NCI-H1105 treated with DMSO at 0.1 percent for 48 hours (cell line): ENCODE results near the gene COX14.
A peak's percentile ranks its signal among the peaks of the same experiment; 100 is the strongest.

Experiments
- DNase-seq: peaks from one replicate; lab custom pipeline; 2025; lab: John Stamatoyannopoulos, UW

Gene COX14

DNA sequence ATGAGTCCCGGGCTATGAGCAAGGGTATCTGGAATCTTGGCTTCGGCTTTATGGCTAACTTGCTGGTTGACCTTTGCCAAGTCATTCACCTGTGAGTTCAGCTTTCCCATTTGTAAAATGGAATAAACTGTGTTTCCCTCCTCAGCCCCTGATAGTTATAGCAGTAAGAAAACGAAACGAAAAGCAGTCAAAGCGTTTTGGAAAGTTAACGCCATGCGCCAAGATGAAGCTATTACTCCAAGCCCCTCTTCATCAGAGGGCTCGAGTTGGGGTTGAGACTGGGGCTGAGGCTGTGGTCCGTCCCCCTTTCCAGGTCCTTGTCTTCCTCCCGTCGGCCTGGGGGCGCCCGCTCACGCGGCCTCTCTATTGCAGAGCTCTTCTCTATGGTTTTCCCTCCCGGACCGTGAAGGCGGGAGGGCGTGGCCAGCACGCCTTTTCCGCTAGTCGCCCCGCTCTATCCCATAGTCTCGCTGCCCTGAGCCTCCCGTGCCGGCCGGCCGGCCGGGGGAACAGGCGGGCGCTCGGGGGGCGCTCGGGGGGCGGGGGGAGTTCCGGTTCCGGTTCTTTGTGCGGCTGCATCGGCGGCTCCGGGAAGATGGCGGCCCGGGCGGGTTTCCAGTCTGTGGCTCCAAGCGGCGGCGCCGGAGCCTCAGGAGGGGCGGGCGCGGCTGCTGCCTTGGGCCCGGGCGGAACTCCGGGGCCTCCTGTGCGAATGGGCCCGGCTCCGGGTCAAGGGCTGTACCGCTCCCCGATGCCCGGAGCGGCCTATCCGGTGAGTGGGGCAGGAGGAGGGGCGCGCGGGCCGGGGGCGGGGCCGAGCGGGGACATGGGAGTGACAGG is 27.0 kb upstream of the COX14 start, which contains the start of gene SMARCD1:
Gene SMARCD1, plus strand, starts transcription at position 568 of the 840 bp plus-strand sequence. Its CDS starts 28 bp downstream, at position 596.
- DNase-seq, result peak; percentile 88

GRCh38 chr12:50085615-50086072 is 26.4 kb upstream of the COX14 start:
- peak; percentile 42 for DNase-seq

DNA sequence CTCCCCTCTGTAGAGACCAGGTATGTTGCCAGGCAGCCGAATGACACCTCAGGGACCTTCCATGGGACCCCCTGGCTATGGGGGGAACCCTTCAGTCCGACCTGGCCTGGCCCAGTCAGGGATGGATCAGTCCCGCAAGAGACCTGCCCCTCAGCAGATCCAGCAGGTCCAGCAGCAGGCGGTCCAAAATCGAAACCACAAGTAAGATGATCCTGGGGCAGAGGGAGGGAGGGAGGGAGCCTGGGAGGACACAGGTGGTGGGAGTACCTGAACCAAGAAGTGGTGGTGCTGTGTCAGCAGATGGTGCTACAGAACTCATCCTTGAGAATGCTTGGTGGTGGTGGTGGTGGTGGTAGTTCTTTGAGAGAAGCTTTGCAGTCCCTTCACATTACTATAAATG is 25.9 kb upstream of the COX14 start:
- no peak for DNase-seq

DNA sequence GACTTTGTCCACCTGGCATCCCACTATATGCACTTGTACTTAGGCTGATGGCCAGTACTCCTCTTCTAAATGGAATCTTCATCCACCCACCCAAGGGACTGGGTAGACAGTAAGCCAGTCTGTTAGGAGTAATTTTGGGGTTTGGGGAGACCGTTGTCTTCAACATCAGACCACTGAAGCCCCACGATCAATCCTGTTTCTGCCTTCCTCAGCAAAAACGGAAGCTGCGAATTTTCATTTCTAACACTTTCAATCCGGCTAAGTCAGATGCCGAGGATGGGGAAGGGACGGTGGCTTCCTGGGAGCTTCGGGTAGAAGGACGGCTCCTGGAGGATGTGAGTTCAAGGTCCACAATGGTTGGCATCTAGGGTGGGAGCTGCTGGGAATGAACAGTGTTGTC is 24.9 kb upstream of the COX14 start:
- DNase-seq, result no peak

DNA sequence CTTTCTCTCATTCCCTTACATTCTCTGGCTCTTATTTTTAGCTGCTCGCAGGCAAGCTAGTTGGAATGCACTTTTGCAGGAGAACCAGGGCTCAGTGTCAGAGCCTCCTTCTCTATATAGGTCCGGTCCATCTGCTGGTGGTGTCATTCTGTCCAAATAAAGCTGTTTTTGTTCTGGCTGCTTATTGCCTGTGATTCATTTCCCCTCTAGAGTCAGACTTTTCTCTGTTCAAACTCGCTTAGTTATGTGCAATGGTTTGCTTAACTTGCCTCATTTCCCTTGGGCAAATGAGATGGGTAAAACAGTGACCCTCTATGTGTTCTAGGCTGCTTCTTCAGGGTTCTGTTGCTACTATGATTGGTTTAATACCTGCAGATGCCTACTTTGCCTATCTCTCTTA is 24.0 kb upstream of the COX14 start:
- no peak for DNase-seq

GRCh38 chr12:50088577-50089335 is 23.3 kb upstream of the COX14 start:
- DNase-seq, result peak; percentile 60

GRCh38 chr12:50089730-50090129 is 22.3 kb upstream of the COX14 start:
- no peak for DNase-seq

DNA sequence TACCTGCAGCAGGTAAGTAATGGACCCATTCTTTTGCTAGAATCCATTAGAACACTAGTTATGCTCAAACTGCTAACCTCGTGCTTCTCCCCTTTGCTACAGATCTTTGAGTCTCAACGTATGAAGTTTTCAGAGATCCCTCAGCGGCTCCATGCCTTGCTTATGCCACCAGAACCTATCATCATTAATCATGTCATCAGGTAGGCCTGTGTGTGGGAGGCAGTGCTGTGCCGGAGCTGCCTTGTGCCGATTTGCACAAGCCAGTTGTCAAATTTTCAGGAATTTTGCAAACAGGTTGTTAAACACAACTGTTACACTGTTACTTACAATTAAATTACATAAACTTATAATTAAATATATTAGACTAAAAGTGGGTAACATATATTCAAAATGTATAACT is 21.6 kb upstream of the COX14 start:
- DNase-seq, result no peak

- no peak for DNase-seq
These were observed 14.1 kb upstream of the COX14 start for GRCh38 chr12:50097952-50098351.

DNA sequence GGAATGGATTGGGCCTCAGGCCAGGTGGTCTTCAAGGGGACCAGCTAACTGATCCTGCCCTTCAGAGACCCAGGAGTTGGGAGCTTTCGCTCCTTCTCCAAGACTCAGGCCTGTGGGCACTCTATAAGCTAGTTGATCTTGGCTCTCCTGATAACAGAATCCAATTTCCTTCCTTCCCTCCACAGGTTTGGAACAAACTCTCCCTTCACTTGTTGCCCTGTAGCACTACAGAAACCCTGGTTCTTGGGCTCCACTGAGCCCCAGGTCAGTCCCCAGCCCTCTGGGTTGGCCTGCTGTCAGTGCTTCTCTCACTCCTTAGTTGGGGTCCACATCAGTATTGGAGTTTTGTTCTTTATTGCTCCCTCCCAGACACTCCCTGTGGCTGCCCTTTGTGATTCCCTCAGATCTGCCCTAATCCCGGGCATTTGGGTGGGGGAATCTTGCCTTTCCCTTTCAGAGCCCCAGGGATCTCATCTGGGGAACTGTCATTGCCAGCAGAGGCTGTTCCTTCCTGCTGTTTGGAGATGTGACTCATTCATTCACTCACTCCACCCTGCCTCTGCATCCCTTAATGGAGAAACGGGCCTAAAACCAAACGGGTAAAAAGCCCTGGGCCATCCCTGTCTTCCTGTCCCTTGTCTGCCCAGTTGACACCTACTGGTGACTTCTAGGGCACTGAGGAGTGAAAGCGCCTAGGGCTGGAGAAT is 12.6 kb upstream of the COX14 start:
- no peak for DNase-seq

DNA sequence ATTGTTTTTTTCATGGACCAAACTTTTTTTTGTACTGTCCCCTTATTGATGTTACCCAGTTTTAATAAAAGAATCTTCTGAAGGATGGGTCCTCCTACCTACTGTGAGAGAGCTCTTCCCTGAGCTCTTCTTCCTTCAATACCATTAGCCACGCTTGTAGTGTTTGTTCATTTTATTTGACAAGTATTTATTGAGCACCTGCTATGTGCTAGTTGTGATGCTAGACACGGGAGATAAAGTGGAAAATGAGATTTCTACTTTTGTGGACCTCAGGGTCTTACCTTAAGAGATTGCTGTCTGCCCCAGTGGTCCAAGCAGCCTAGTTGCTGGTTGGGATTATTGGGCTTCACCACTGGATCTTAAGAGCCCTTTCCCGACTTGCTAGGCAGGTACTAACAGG is 11.5 kb upstream of the COX14 start:
- DNase-seq, result no peak

- DNase-seq, result peak; percentile 25
These were observed 10.4 kb upstream of the COX14 start for GRCh38 chr12:50101663-50102062.

DNA sequence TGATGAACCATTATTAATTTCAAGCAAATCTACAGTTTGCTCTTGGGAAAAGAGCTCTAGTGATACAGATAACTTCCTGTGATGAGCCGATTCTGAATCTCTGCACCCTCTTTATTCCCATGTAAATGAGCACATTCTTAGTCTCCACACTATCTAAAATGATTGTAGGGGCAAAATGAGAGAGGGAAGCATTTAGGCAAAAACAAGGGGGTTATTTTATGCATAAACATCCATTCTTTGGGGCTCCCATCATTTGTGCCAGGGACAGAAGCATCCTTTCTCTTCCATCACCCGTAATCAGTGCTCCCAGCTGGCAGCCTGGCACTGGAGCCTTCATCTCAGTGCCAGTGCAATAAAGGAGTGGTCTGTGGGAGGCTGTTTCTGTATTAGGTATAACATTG is 9.9 kb upstream of the COX14 start:
- DNase-seq, result no peak

- DNase-seq, result no peak
These were observed 9.3 kb upstream of the COX14 start for GRCh38 chr12:50102646-50103309.

GRCh38 chr12:50103351-50103750 is 8.7 kb upstream of the COX14 start:
- no peak for DNase-seq

- peak; percentile 62 for DNase-seq
These were observed 8.2 kb upstream of the COX14 start, which contains the start of gene GPD1 for GRCh38 chr12:50103767-50104321. Gene GPD1, plus strand, starts transcription at chr12:50104008. Its CDS starts 43 bp downstream, at chr12:50104051.

GRCh38 chr12:50104417-50105366 is 7.3 kb upstream of the COX14 start:
- no peak for DNase-seq

DNA sequence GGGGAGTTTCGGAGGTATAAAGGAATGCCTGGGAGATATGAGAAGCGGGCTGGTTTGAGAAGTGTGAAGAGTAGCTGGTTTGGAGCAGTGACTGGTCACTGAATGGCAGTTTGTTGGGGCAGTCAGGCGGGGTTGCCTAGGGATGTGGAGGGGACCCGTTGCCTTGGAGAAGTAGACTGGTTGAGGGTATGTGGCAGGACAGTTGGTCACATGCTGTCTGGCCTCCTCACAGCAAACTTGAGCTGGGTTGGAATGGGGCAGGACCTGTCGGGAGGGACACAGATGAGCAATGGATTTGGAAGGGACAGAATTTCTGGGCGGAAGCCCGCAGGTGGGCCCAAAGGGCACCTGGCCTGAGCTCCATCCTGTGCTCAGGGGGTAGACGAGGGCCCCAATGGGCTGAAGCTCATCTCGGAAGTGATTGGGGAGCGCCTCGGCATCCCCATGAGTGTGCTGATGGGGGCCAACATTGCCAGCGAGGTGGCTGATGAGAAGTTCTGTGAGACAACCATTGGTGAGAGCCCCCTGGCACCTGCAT is 6.1 kb upstream of the COX14 start:
- no peak for DNase-seq

DNA sequence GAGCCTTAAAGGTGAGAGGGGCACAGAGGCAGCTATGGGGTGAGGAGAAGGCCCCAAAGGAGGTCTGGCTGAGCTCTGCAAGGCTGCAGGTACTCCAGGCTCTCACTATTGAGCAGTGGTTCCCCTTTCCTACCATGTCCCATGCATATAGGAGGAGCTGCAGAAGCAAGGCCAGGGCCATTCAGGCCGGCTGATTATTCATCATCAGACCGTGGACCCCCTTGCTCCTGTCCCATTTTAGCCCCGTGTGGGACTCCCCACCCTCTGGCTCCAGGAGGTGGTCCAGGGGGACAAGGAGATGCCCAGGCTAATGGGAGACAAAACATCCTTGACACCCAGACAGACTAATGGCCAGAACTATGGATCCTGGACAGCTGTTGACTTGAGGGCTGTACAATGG is 5.1 kb upstream of the COX14 start:
- no peak for DNase-seq
